A549 (cell line): Measurements from ENCODE around the gene TNN. TPM values are rescaled to one million over a fixed set of nuclear protein-coding genes. Genes with fewer than 3 reads are reported as not detected.

Experiments
- ATAC-seq, 2 experiments: fragments of 200-7000 bp in 1 of 2; fragments of >200 bp in 1 of 2; cut with Nextera tagmentation in 1 of 2; cut with Tn5 transposase in 1 of 2; 3 replicates each; pipeline versions ENCODE4 v1.8.0 to v1.9.1; 2018 to 2020; ENCODE audit warnings: mild to moderate bottlenecking in 1 of 2, moderate library complexity in 1 of 2
- CTCF ChIA-PET: fragments of 300-600 bp; sonication (Branson Sonifier 250); formaldehyde crosslinking; extraction: SDS; loops from one replicate; lab custom pipeline; 2021; ENCODE audit warnings: antibody characterized with exemption, inconsistent platforms; lab: Yijun Ruan, JAX
- POLR2A ChIA-PET: fragments of 350-600 bp; formaldehyde crosslinking; extraction: SDS; loops from one replicate; lab custom pipeline; 2021; ENCODE audit warnings: antibody characterized with exemption, inconsistent platforms; lab: Yijun Ruan, JAX
- DNase-seq, 2 experiments: peaks; one replicate each; pipeline versions ENCODE4 v3.0.0 to v3.0.0-alpha.2; 2011 to 2016; ENCODE audit warnings: low read depth in 1 of 2, low spot score in 1 of 2
- FAIRE-seq: peaks from 2 replicates; lab custom pipeline; 2011; peaks lifted over from hg19 to GRCh38; lab: Jason Lieb, UNC
- H3K27ac ChIP-seq, 2 experiments: fragments of >200 bp; sonication (Bioruptor Twin); formaldehyde crosslinking; 3 replicates each; pipeline ENCODE4 v1.5.1; 2016 to 2017
- H3K4me1 ChIP-seq: fragments of >200 bp; sonication (Bioruptor Twin); formaldehyde crosslinking; 3 replicates; pipeline ENCODE4 v1.6.1; 2016
- H3K4me2 ChIP-seq: fragments of >200 bp; sonication (Bioruptor Twin); formaldehyde crosslinking; 3 replicates; pipeline ENCODE4 v1.6.1; 2016
- H3K4me3 ChIP-seq: fragments of >200 bp; sonication (Bioruptor Twin); formaldehyde crosslinking; 3 replicates; pipeline ENCODE4 v1.5.1; 2016
- H3K9me3 ChIP-seq: fragments of >200 bp; sonication (Bioruptor Twin); formaldehyde crosslinking; 3 replicates; pipeline ENCODE4 v1.6.1; 2016
- BHLHE40 ChIP-seq: IDR thresholded peaks from 2 replicates; pipeline ENCODE4 v1.6.1; 2012; ENCODE audit warnings: low read depth, low read length, inconsistent platforms
- CBX2 ChIP-seq: fragments of 200-600 bp; sonication (generic); IDR thresholded peaks from 2 replicates; pipeline ENCODE4 v1.6.1; 2016; ENCODE audit warnings: low read depth, mild to moderate bottlenecking, borderline replicate concordance
- CEBPB ChIP-seq, 2 experiments: fragments of >200 bp in 1 of 2; sonication (Bioruptor Twin) in 1 of 2; formaldehyde crosslinking in 1 of 2; IDR thresholded peaks; 2 replicates each; pipeline ENCODE4 v1.6.1; 2012 to 2016
- CHD2 ChIP-seq: fragments of 150-350 bp; IDR thresholded peaks from 2 replicates; pipeline ENCODE4 v1.6.1; 2014; ENCODE audit warnings: low read length; ENCODE audit not compliant: partially characterized antibody
- EHF ChIP-seq: fragments of 250-450 bp; sonication (Bioruptor Pico); IDR thresholded peaks from 2 replicates; pipeline ENCODE4 v1.5.0; 2020; ENCODE audit warnings: mild to moderate bottlenecking
- FOSB ChIP-seq: fragments of 250-450 bp; sonication (Bioruptor Pico); IDR thresholded peaks from 2 replicates; pipeline ENCODE4 v1.5.0; 2020; ENCODE audit warnings: mild to moderate bottlenecking, moderate library complexity
- FOSL2 ChIP-seq, 2 experiments: fragments of 450-650 bp in 1 of 2; fragments of >200 bp in 1 of 2; sonication (Bioruptor Twin) in 1 of 2; formaldehyde crosslinking; IDR thresholded peaks; 2 replicates each; pipeline versions ENCODE4 v1.5.0 to v1.6.1; 2016 to 2020; ENCODE audit warnings: mild to moderate bottlenecking in 1 of 2, moderate library complexity in 1 of 2
- FOXS1 ChIP-seq: fragments of 250-450 bp; sonication (Bioruptor Pico); IDR thresholded peaks from 2 replicates; pipeline ENCODE4 v1.5.0; 2020; ENCODE audit warnings: mild to moderate bottlenecking, moderate library complexity
- HDAC2 ChIP-seq: fragments of 200-600 bp; sonication (generic); IDR thresholded peaks from 2 replicates; pipeline ENCODE4 v1.6.1; 2016
- HOXA7 ChIP-seq: fragments of 250-450 bp; sonication (Bioruptor Pico); IDR thresholded peaks from 2 replicates; pipeline ENCODE4 v1.5.0; 2020; ENCODE audit warnings: mild to moderate bottlenecking, moderate library complexity
- HOXB13 ChIP-seq: fragments of 250-450 bp; sonication (Bioruptor Pico); IDR thresholded peaks from 2 replicates; pipeline ENCODE4 v1.5.0; 2020; ENCODE audit warnings: low read depth, mild to moderate bottlenecking, moderate library complexity
- JUN ChIP-seq, 2 experiments: fragments of >200 bp; sonication (Bioruptor Twin); formaldehyde crosslinking; IDR thresholded peaks; 2 replicates in 1 of 2; 3 replicates in 1 of 2; pipeline ENCODE4 v1.6.1; 2016 to 2017
- JUNB ChIP-seq: fragments of >200 bp; sonication (Bioruptor Twin); formaldehyde crosslinking; IDR thresholded peaks from 2 replicates; pipeline ENCODE4 v1.6.1; 2016
- MYC ChIP-seq: IDR thresholded peaks from 2 replicates; pipeline ENCODE4 v1.6.1; 2012; ENCODE audit warnings: mild to moderate bottlenecking, inconsistent platforms, low read length, improper control_type of control experiment, borderline replicate concordance
- NFE2L2 ChIP-seq: fragments of 150-350 bp; conservative IDR thresholded peaks from 2 replicates; pipeline ENCODE4 v1.6.1; 2014; ENCODE audit warnings: low read length
- NR3C1 ChIP-seq: fragments of >200 bp; sonication (Bioruptor Twin); formaldehyde crosslinking; IDR thresholded peaks from 3 replicates; pipeline ENCODE4 v1.6.1; 2017
- PHF8 ChIP-seq: fragments of 200-600 bp; sonication (generic); IDR thresholded peaks from 2 replicates; pipeline ENCODE4 v1.6.1; 2016; ENCODE audit warnings: low read depth, mild to moderate bottlenecking, antibody characterized with exemption, moderate library complexity, borderline replicate concordance
- POLR2A ChIP-seq: IDR thresholded peaks from 2 replicates; pipeline ENCODE4 v1.6.1; 2012; ENCODE audit warnings: mild to moderate bottlenecking, low read length
- POLR2AphosphoS2 ChIP-seq: conservative IDR thresholded peaks from 2 replicates; pipeline ENCODE4 v1.6.1; 2012; ENCODE audit warnings: low read length, improper control_type of control experiment, inconsistent platforms
- RAD21 ChIP-seq, 2 experiments: fragments of >200 bp in 1 of 2; sonication (Bioruptor Twin) in 1 of 2; formaldehyde crosslinking in 1 of 2; IDR thresholded peaks in 1 of 2; conservative IDR thresholded peaks in 1 of 2; 2 replicates in 1 of 2; 3 replicates in 1 of 2; pipeline ENCODE4 v1.6.1; 2012 to 2018; ENCODE audit warnings: inconsistent platforms in 1 of 2
- RCOR1 ChIP-seq: fragments of 150-350 bp; IDR thresholded peaks from 2 replicates; pipeline ENCODE4 v1.6.1; 2014; ENCODE audit warnings: antibody characterized with exemption, low read length, low read depth
- SMC3 ChIP-seq: fragments of >200 bp; sonication (Bioruptor Twin); formaldehyde crosslinking; IDR thresholded peaks from 3 replicates; pipeline ENCODE4 v1.6.1; 2018; ENCODE audit warnings: inconsistent platforms
- TP53 ChIP-seq: fragments of 250-450 bp; sonication (Bioruptor Pico); IDR thresholded peaks from 2 replicates; pipeline ENCODE4 v1.5.0; 2021; ENCODE audit warnings: mild to moderate bottlenecking, moderate library complexity
- ZFP36 ChIP-seq: fragments of 450-650 bp; IDR thresholded peaks from 2 replicates; pipeline ENCODE4 v1.6.1; 2014; ENCODE audit warnings: borderline replicate concordance; ENCODE audit not compliant: partially characterized antibody
- WGBS: methylation state at CpG from one replicate; pipeline ENCODE4 v1.1.6; 2017; ENCODE audit errors: missing lambda C conversion rate; 5-methylcytosine and 5-hydroxymethylcytosine counted together
- polyA plus RNA-seq, 4 experiments: library from polyadenylated mRNA; depleted of rRNA in 3 of 4; stranded (reverse); fragments of >200 nt; fragmentation: RNase III in 1 of 4; extraction: RNeasy Plus Mini Kit Qiagen cat#74134 plus additional on column Dnase treatment in 1 of 4; gene quantifications; 2 replicates in 3 of 4; 3 replicates in 1 of 4; pipeline ENCODE4 v1.2.3, GENCODE V29; 2011 to 2017
- TF ChIP-seq, protein P1 (sequence below): IDR thresholded peaks from 2 replicates; pipeline ENCODE4 v1.6.1; 2012
- TF ChIP-seq, protein P2 (sequence below): fragments of 450-650 bp; IDR thresholded peaks from 2 replicates; pipeline ENCODE4 v1.6.1; 2014; ENCODE audit warnings: antibody characterized with exemption
- TF ChIP-seq, protein P3 (sequence below): fragments of 250-450 bp; sonication (Bioruptor Pico); IDR thresholded peaks from 2 replicates; pipeline ENCODE4 v1.5.0; 2020; ENCODE audit warnings: low read depth, mild to moderate bottlenecking, moderate library complexity
- TF ChIP-seq, protein P4 (sequence below): fragments of 150-350 bp; IDR thresholded peaks from 2 replicates; pipeline ENCODE4 v1.6.1; 2014; ENCODE audit warnings: low read depth, mild to moderate bottlenecking, low read length

TNN gene
- polyA plus RNA-seq, 2 of the 4 experiments (the other 2 are of a cell fraction) = not detected

GRCh38 chr1:175172503-175172902, 104.9 kb downstream of the TNN start:
- POLR2A ChIA-PET = no interaction called here
- DNase-seq (no peak), FAIRE-seq (no peak), ATAC-seq (no peak)
- Histone ChIP-seq H3K4me1 (no peaks in the 10 kb centered on the region), H3K27ac (no peak overlapping the region), H3K4me3 (no peak overlapping the region), H3K4me2 (no peak overlapping the region), H3K9me3 (no peaks in the 10 kb centered on the region)
- 41% methylated on average over 3 of the region's 3 CpGs for WGBS
- TF ChIP-seq FOSB (CRISPR knock-in tag) = no peak
- TF ChIP-seq HOXB13 (CRISPR knock-in tag) = no peak
- no peak for TF ChIP-seq FOSL2 (IDR thresholded peaks at IDR 0.05)
- no peak for TF ChIP-seq FOSL2 (CRISPR knock-in tag; IDR thresholded peaks at IDR 0.05)
- TF ChIP-seq HDAC2 = no peak
- TF ChIP-seq, protein P1, sequence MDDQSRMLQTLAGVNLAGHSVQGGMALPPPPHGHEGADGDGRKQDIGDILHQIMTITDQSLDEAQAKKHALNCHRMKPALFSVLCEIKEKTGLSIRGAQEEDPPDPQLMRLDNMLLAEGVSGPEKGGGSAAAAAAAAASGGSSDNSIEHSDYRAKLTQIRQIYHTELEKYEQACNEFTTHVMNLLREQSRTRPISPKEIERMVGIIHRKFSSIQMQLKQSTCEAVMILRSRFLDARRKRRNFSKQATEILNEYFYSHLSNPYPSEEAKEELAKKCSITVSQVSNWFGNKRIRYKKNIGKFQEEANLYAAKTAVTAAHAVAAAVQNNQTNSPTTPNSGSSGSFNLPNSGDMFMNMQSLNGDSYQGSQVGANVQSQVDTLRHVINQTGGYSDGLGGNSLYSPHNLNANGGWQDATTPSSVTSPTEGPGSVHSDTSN = no peak
- no peak for TF ChIP-seq BHLHE40
- TF ChIP-seq, protein P2, sequence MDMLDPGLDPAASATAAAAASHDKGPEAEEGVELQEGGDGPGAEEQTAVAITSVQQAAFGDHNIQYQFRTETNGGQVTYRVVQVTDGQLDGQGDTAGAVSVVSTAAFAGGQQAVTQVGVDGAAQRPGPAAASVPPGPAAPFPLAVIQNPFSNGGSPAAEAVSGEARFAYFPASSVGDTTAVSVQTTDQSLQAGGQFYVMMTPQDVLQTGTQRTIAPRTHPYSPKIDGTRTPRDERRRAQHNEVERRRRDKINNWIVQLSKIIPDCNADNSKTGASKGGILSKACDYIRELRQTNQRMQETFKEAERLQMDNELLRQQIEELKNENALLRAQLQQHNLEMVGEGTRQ = no peak
- TF ChIP-seq, protein P3, sequence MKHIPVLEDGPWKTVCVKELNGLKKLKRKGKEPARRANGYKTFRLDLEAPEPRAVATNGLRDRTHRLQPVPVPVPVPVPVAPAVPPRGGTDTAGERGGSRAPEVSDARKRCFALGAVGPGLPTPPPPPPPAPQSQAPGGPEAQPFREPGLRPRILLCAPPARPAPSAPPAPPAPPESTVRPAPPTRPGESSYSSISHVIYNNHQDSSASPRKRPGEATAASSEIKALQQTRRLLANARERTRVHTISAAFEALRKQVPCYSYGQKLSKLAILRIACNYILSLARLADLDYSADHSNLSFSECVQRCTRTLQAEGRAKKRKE (CRISPR knock-in tag) = no peak
- no peak for TF ChIP-seq MYC
- TF ChIP-seq CHD2 = no peak
- no peak for TF ChIP-seq POLR2A
- no peak for TF ChIP-seq FOXS1 (CRISPR knock-in tag)
- no peak for TF ChIP-seq RCOR1
- no peak for TF ChIP-seq HOXA7 (CRISPR knock-in tag)
- no peak for TF ChIP-seq CEBPB (IDR thresholded peaks at IDR 0.05)
- no peak for TF ChIP-seq RAD21 (conservative IDR thresholded peaks at IDR 0.05 in 1 of 2, IDR thresholded peaks at IDR 0.05 in 1 of 2)
- CTCF ChIA-PET = interaction anchor here (2.9 to 3.1 kb wide), 2 partner anchors 18 to 20 kb away, joined by 10 to 11 read pairs; no protein-coding TSS in a partner anchor

DNA sequence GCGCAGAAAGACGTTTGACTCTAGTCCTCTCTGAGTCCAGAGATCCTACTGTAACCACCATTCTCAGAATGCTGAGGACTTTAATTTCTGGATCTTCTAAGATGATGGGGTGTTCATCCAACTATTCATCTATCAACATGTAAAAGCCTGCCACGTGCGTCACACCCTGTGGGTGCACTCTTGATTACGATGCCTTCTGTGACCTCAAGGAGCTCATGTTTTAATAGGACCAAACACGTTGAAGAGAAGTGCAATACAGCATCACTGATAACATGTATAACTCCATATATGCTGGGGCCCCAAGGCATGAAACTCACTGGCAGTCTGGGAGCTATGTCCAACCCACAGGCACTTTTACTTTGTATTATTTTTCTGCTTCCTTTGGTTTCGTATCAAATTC, 105.9 kb downstream of the TNN start:
- Histone ChIP-seq H3K4me2 (no peak overlapping the region), H3K9me3 (no peaks in the 10 kb centered on the region), H3K27ac (no peak overlapping the region), H3K4me3 (no peak overlapping the region), H3K4me1 (no peaks in the 10 kb centered on the region)
- FAIRE-seq (no peak), DNase-seq (no peak), ATAC-seq (no peak)
- TF ChIP-seq POLR2A (no peak), FOXS1 (CRISPR knock-in tag) (no peak), ZFP36 (no peak), CHD2 (no peak), SMC3 (no peak), NFE2L2 (no peak), NR3C1 (no peak), EHF (CRISPR knock-in tag) (no peak), HOXB13 (CRISPR knock-in tag) (no peak), POLR2AphosphoS2 (no peak), CBX2 (no peak), JUN (IDR thresholded peaks at IDR 0.05) (no peak), PHF8 (no peak), TP53 (CRISPR knock-in tag) (no peak), MYC (no peak), JUNB (no peak)
- TF ChIP-seq, protein P3 (CRISPR knock-in tag) = no peak
- TF ChIP-seq, protein P4, sequence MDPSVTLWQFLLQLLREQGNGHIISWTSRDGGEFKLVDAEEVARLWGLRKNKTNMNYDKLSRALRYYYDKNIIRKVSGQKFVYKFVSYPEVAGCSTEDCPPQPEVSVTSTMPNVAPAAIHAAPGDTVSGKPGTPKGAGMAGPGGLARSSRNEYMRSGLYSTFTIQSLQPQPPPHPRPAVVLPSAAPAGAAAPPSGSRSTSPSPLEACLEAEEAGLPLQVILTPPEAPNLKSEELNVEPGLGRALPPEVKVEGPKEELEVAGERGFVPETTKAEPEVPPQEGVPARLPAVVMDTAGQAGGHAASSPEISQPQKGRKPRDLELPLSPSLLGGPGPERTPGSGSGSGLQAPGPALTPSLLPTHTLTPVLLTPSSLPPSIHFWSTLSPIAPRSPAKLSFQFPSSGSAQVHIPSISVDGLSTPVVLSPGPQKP = no peak
- CTCF ChIA-PET = interaction anchor here (1.7 to 3.1 kb wide), 3 partner anchors 19 to 145 kb away, joined by 6 to 11 read pairs (median 10); no protein-coding TSS in a partner anchor
- POLR2A ChIA-PET = interaction anchor here (0.5 kb wide), 1 partner anchor 204 kb away, joined by 6 read pairs; no protein-coding TSS in a partner anchor
- WGBS = 53% methylated on average over 7 of the region's 7 CpGs
